HTERT RPE-1 (cell line): ENCODE measurements around the gene ATG5.
"Not testable (repeated sequence)": the region's sequence is repeated elsewhere in the genome, so short reads cannot be mapped to it uniquely, and the experiment has no call there.

Source experiments
- in situ Hi-C: fragments of 300-500 bp; cut with MboI; formaldehyde crosslinking; loops from 4 replicates; pipeline ENCODE4 v1.14.3; 2020; ENCODE audit warnings: low sequenced_read_pairs

ATG5 gene

DNA sequence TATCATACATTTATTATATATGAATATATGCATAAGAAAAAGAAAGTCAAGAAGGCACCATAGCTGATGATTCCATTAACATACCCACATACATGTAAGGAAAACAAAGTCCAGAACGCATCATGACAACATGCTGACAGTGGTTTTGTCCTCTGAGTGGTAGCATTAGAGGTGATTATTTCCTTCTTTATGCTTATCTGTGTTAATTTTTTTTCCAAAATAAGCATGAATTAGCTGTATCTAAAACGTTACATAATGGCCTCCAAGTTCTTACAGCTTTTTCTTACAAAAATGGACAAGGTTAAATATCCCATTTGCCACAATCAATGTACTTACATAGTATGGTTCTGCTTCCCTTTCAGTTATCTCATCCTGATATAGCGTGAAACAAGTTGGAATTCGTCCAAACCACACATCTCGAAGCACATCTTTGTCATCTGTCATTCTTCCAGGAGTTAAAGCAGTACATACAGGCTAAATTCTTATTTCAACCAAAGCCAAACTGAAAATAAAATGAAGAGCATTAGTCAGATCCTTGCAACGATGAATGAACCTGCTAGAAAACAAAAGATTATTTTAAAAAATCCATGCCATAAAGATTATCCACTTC, 9.7 kb downstream of the ATG5 start:
- in situ Hi-C loops = no loop called here

GRCh38 chr6:106309766-106310373, 15.7 kb downstream of the ATG5 start:
- in situ Hi-C loops = no loop called here

GRCh38 chr6:106308985-106309384, 16.6 kb downstream of the ATG5 start:
- in situ Hi-C loops = no loop called here

GRCh38 chr6:106305740-106306139, 19.8 kb downstream of the ATG5 start:
- in situ Hi-C loops = no loop called here

GRCh38 chr6:106300944-106301343, 24.6 kb downstream of the ATG5 start:
- in situ Hi-C loops = no loop called here

- in situ Hi-C loops = no loop called here
These were observed 25.4 kb downstream of the ATG5 start for GRCh38 chr6:106300020-106300780.

DNA sequence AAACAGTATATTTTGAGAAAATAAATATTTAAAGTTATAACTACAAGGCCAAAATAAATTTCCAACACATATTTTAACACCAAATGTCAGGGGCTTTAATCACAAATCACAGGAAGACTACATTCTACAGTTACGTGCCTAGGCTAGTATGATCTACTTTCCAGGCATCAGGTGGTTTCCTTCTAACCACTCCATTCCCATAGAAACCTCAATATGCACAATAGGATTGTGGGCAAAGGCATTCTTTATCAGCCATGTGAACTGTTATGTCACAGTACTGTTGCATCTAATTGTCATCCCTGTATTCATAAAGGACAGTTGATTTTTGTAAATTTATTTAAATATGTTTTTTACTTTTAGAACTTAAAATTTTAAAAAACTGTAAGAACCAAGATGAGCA, 32.4 kb downstream of the ATG5 start:
- in situ Hi-C loops = no loop called here

- in situ Hi-C loops = no loop called here
These were observed 34.6 kb downstream of the ATG5 start for GRCh38 chr6:106290954-106291353.

GRCh38 chr6:106290032-106290431, 35.5 kb downstream of the ATG5 start:
- in situ Hi-C loops = no loop called here

GRCh38 chr6:106287215-106287614, 38.3 kb downstream of the ATG5 start:
- in situ Hi-C loops = no loop called here

DNA sequence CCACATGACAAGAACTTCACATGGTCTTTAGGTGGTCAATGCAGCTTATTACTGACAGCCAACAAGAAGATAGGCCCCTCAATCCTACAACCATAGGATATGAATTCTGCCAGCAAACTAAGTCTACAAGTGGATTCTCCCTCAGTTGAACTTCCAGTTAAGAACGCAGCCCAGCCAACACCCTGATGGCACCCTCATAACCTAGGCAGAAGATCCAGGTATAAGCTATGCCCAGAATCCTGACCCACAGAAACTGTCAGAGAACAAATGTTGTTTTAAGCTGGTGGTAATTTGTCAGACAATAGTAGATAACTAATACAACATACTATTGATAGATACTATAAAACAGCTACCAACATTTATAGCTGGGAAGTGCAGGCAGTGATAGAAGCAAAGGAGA, 38.8 kb downstream of the ATG5 start:
- in situ Hi-C loops = no loop called here

DNA sequence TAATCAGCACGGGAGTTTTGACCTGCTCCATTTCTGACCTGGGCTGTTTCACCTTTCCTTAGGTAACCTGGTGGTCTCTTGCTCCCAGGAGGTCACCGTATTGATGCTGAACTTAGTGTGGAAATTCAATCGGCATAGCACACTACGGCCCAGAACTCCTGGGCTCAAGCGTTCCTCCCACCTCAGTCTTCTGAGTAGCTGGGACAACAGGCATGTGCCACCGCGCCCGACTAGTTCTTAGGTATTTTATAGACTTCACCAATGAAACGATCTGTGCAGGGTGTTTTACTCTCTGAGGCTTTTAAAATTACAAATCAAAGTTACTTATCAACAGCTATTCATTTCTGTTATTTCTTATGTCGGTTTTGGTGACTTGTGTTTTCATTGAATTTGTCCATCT, 42.1 kb downstream of the ATG5 start:
- in situ Hi-C loops = no loop called here

- in situ Hi-C loops = no loop called here
These were observed 43.9 kb downstream of the ATG5 start for GRCh38 chr6:106281661-106282060.

- in situ Hi-C loops = no loop called here
These were observed 44.5 kb downstream of the ATG5 start for GRCh38 chr6:106281088-106281487.

GRCh38 chr6:106279179-106279578, 46.4 kb downstream of the ATG5 start:
- in situ Hi-C loops = no loop called here

- in situ Hi-C loops = no loop called here
These were observed 49.9 kb downstream of the ATG5 start for GRCh38 chr6:106275692-106276091.

GRCh38 chr6:106273087-106273486, 52.5 kb downstream of the ATG5 start:
- in situ Hi-C loops = no loop called here

GRCh38 chr6:106272287-106272686, 53.3 kb downstream of the ATG5 start:
- in situ Hi-C loops = no loop called here

GRCh38 chr6:106270414-106270813, 55.1 kb downstream of the ATG5 start:
- in situ Hi-C loops = no loop called here

DNA sequence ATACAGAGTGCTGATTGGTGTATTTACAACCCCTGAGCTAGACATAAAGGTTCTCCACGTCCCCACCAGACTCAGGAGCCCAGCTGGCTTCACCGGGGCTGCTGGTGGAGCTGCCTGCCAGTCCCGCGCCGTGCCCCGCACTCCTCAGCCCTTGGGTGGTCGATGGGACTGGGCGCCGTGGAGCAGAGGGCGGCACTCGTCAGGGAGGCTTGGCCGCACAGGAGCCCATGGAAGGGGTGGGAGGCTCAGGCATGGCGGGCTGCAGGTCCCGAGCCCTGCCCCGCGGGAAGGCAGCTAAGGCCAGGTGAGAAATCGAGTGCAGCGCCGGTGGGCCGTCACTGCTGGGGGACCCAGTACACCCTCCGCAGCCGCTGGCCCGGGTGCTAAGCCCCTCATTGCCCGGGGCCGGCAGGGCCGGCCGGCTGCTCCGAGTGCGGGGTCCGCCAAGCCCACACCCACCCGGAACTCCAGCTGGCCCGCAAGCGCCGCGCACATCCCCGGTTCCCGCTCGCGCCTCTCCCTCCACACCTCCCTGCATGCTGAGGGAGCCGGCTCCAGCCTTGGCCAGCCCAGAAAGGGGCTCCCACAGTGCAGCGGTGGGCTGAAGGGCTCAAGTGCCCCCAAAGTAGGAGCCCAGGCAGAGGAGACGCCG, 56.2 kb downstream of the ATG5 start:
- in situ Hi-C loops = not testable (repeated sequence)

DNA sequence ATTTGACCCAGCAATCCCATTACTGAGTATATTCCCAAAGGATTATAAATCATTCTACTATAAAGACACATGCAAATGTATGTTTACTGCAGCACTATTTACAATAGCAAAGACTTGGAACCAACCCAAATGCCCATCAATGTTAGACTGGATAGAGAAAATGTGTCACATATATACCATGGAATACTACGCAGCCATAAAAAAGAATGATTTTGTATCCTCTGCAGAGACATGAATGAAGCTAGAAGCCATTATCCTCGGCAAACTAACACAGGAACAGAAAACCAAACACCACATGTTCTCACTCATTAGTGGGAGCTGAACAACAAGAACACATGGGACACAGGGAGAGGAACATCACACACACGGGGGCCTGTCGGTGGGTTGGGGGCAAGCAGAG, 57.1 kb downstream of the ATG5 start:
- in situ Hi-C loops = not testable (repeated sequence)

DNA sequence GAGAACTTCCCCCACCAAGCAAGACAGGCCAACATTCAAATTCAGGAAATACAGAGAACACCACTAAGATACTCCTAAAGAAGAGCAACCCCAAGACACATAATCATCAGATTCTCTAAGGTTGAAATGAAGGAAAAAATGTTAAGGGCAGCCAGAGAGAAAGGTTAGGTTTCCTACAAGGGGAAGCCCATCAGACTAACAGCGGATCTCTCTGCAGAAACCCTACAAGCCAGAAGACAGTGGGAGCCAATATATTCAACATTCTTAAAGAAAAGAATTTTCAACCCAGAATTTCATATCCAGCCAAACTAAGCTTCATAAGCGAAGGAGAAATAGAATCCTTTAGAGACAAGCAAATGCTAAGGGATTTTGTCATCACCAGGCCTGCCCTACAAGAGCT, 61.1 kb downstream of the ATG5 start:
- in situ Hi-C loops = not testable (repeated sequence)
